Activated CD4-positive, alpha-beta T cell treated with anti-CD3 and anti-CD28 coated beads, Interleukin-2, amount 10 ng/mL, durations not matched to agents 7 days and 5 days (primary cell): ENCODE results near the gene CCDC30. TPM values are rescaled to one million over a fixed set of nuclear protein-coding genes. Genes with fewer than 3 reads are reported as not detected.
A peak's percentile ranks its signal among the peaks of the same experiment; 100 is the strongest.

Source experiments
- CTCF ChIA-PET: fragments of 350-600 bp; sonication (Branson Sonifier 250); formaldehyde crosslinking; loops from one replicate; lab custom pipeline; 2021; ENCODE audit warnings: antibody characterized with exemption; lab: Charles Lee
- POLR2A ChIA-PET: fragments of 350-600 bp; sonication (Branson Sonifier 250); formaldehyde crosslinking; loops from one replicate; lab custom pipeline; 2021; ENCODE audit warnings: antibody characterized with exemption; lab: Charles Lee
- DNase-seq: peaks from one replicate; pipeline ENCODE4 v3.0.0-alpha.2; 2020
- H3K27ac Mint-ChIP-seq: one replicate; pipeline ENCODE4 v1.8.0; 2021; ENCODE audit warnings: mild to moderate bottlenecking, moderate library complexity, mixed read lengths
- H3K27me3 Mint-ChIP-seq: one replicate; pipeline ENCODE4 v1.8.0; 2021; ENCODE audit warnings: mixed read lengths
- H3K36me3 Mint-ChIP-seq: one replicate; pipeline ENCODE4 v1.8.0; 2021; ENCODE audit warnings: low read depth, mixed read lengths
- H3K4me1 Mint-ChIP-seq: one replicate; pipeline ENCODE4 v1.8.0; 2021; ENCODE audit warnings: mixed read lengths
- H3K4me3 Mint-ChIP-seq: one replicate; pipeline ENCODE4 v1.8.0; 2021; ENCODE audit warnings: mild to moderate bottlenecking, moderate library complexity, mixed read lengths
- H3K9me3 Mint-ChIP-seq: one replicate; pipeline ENCODE4 v1.8.0; 2021; ENCODE audit warnings: mixed read lengths
- total RNA-seq, 2 experiments: library from RNA; stranded (reverse); gene quantifications; one replicate each; pipeline ENCODE4 v1.2.3, GENCODE V29; 2021

Gene CCDC30
- total RNA-seq, 2 experiments from 2014 or later = 1.4 to 2.2 TPM

GRCh38 chr1:42429603-42430002, 33.5 kb upstream of the CCDC30 start:
- ChIA-PET POLR2A (no interaction called here), CTCF (interaction anchor here (1.3 kb wide), 1 partner anchor 25 kb away, joined by 3 read pairs; no protein-coding TSS in a partner anchor)
- no peaks in the 10 kb centered on the region for H3K36me3 Mint-ChIP-seq
- DNase-seq = no peak
- no peaks in the 10 kb centered on the region for H3K4me1 Mint-ChIP-seq
- H3K27me3 Mint-ChIP-seq = no peaks in the 10 kb centered on the region
- no peak overlapping the region for H3K27ac Mint-ChIP-seq
- H3K9me3 Mint-ChIP-seq = no peaks in the 10 kb centered on the region
- H3K4me3 Mint-ChIP-seq = no peak overlapping the region

- Mint-ChIP-seq H3K4me1 (no peaks in the 10 kb centered on the region), H3K27me3 (no peaks in the 10 kb centered on the region), H3K36me3 (no peaks in the 10 kb centered on the region), H3K27ac (no peak overlapping the region), H3K9me3 (no peaks in the 10 kb centered on the region), H3K4me3 (no peak overlapping the region)
- no peak for DNase-seq
- ChIA-PET POLR2A (no interaction called here), CTCF (interaction anchor here (1.3 kb wide), 1 partner anchor 24 kb away, joined by 3 read pairs; no protein-coding TSS in a partner anchor)
Measured at GRCh38 chr1:42430286-42431135, 32.6 kb upstream of the CCDC30 start.

DNA sequence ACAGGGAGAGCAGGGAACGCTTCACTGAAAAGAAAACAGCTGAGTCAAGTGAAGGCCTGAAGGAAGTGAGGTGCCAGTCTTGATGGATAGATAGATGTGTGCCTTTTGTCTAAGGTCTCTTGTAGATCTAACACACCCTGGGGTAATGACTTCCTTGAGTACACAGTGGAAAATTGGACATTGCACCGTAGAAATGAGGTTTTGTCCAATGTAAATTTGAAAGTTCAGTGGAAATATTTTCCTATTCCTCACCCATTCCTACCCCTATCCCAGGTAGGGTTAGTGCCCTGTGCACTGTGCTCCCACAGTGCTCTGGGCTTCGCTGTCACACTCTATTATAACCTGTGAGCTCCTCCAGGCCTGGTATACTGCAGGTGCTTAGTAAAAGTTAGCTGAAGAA, 31.6 kb upstream of the CCDC30 start:
- Mint-ChIP-seq H3K27ac (no peak overlapping the region), H3K4me1 (no peaks in the 10 kb centered on the region), H3K4me3 (no peak overlapping the region), H3K27me3 (no peaks in the 10 kb centered on the region), H3K9me3 (no peaks in the 10 kb centered on the region), H3K36me3 (no peaks in the 10 kb centered on the region)
- POLR2A ChIA-PET = no interaction called here
- CTCF ChIA-PET = interaction anchor here (0.6 kb wide), 1 partner anchor 10 kb away, joined by 3 read pairs; no protein-coding TSS in a partner anchor
- no peak for DNase-seq

DNA sequence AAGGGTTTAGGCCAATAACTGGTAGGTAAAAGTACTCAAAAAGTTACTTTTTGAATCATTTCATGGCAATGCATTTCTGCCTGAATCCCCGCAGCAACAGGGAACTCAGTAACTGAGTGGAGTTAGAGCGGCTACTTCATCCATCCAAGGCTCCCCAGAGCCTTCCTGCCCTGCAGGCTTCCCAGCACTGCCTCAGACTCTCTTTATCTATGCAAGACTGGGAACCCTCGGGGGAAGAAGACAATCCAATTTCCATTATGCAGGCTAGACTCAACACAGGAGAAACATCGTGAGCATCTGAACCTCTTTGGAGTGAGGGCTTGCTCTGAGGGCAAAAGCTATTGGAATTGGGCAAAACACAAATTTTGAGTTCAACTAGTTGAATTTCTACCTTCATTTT, 30.4 kb upstream of the CCDC30 start:
- ChIA-PET POLR2A (no interaction called here), CTCF (no interaction called here)
- no peaks in the 10 kb centered on the region for H3K4me1 Mint-ChIP-seq
- DNase-seq = no peak
- no peak overlapping the region for H3K27ac Mint-ChIP-seq
- no peaks in the 10 kb centered on the region for H3K9me3 Mint-ChIP-seq
- H3K27me3 Mint-ChIP-seq = no peaks in the 10 kb centered on the region
- no peaks in the 10 kb centered on the region for H3K36me3 Mint-ChIP-seq
- H3K4me3 Mint-ChIP-seq = no peak overlapping the region

DNA sequence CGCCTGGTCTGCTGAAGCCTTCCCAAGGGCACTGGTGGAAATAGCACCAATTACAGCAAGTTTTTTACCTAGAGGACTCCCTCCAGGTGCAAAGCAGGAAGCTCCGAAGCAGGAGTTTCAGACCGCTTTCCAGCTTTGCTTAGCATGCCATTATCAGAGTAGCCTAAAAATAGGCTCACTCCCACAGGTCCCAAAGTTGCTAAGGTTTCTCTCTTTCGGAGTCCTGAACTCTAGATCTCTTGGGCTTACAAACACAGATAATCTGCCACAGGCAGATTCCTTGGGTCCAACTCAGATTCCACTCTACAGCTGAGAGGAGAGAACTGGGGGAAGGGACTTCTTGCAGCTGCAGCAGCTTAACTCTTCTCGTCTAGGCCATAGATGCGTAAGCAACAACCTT, 29.7 kb upstream of the CCDC30 start:
- H3K27ac Mint-ChIP-seq = no peak overlapping the region
- H3K9me3 Mint-ChIP-seq = no peaks in the 10 kb centered on the region
- no peak for DNase-seq
- no peaks in the 10 kb centered on the region for H3K36me3 Mint-ChIP-seq
- H3K27me3 Mint-ChIP-seq = no peaks in the 10 kb centered on the region
- ChIA-PET POLR2A (no interaction called here), CTCF (interaction anchor here (1.4 kb wide), 1 partner anchor 9 kb away, joined by 5 read pairs; no protein-coding TSS in a partner anchor)
- no peak overlapping the region for H3K4me3 Mint-ChIP-seq
- no peaks in the 10 kb centered on the region for H3K4me1 Mint-ChIP-seq

GRCh38 chr1:42434340-42434739, 28.7 kb upstream of the CCDC30 start:
- no peaks in the 10 kb centered on the region for H3K27me3 Mint-ChIP-seq
- no peaks in the 10 kb centered on the region for H3K4me1 Mint-ChIP-seq
- CTCF ChIA-PET = interaction anchor here (1.4 kb wide), 1 partner anchor 10 kb away, joined by 5 read pairs; no protein-coding TSS in a partner anchor
- H3K4me3 Mint-ChIP-seq = no peak overlapping the region
- POLR2A ChIA-PET = no interaction called here
- H3K27ac Mint-ChIP-seq = no peak overlapping the region
- DNase-seq = no peak
- H3K9me3 Mint-ChIP-seq = no peaks in the 10 kb centered on the region
- H3K36me3 Mint-ChIP-seq = no peaks in the 10 kb centered on the region

- DNase-seq = no peak
- Mint-ChIP-seq H3K4me1 (no peaks in the 10 kb centered on the region), H3K27me3 (no peaks in the 10 kb centered on the region), H3K4me3 (no peak overlapping the region), H3K9me3 (no peaks in the 10 kb centered on the region), H3K27ac (no peak overlapping the region), H3K36me3 (no peaks in the 10 kb centered on the region)
- ChIA-PET POLR2A (no interaction called here), CTCF (no interaction called here)
Measured at GRCh38 chr1:42439940-42440339, 23.1 kb upstream of the CCDC30 start.

DNA sequence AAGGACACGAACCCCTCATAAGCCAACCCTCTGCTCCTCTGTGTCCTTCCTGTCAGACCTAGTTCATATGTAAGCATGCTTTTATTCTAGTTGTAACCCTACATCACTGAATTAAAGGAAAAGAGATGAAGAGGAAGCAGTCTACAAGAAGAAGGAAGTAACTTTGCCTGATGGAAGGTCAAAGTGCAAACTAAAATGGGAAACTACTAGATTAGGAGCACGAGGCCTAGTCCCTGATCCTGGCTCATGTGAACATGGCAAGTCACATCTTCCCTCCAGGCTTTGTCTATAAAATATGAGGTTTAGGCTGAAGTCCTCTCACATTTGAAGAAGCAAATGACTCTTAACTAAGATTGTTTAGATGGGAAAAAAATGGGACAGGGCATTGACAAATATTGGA, 20.4 kb upstream of the CCDC30 start:
- ChIA-PET POLR2A (no interaction called here), CTCF (no interaction called here)
- Mint-ChIP-seq H3K4me1 (no peaks in the 10 kb centered on the region), H3K9me3 (no peaks in the 10 kb centered on the region), H3K4me3 (no peak overlapping the region), H3K36me3 (no peaks in the 10 kb centered on the region), H3K27me3 (no peaks in the 10 kb centered on the region), H3K27ac (no peak overlapping the region)
- no peak for DNase-seq

DNA sequence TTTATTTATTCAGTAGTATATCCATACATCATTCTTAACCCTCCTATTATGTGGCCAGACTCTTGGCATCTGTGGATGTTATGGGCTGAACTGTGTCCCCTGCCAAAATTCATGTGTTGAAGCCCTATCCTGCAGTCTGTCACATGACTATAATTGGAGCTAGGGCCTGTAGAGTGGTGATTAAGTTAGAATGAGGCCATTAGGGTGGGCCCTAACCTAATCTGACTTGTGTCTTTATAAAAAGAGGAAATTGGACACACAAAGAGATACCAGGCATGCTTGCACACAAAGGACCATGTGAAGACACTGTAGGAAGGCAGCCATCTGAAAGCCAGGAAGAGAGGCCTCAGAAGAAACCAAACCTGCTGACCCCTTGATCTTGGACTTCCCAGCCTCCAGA, 13.8 kb upstream of the CCDC30 start:
- H3K9me3 Mint-ChIP-seq = no peaks in the 10 kb centered on the region
- H3K4me1 Mint-ChIP-seq = peaks cover 7% of the 10 kb centered on the region
- no peak overlapping the region for H3K27ac Mint-ChIP-seq
- DNase-seq = no peak
- peaks cover 1% of the 10 kb centered on the region for H3K27me3 Mint-ChIP-seq
- no peak overlapping the region for H3K4me3 Mint-ChIP-seq
- ChIA-PET POLR2A (no interaction called here), CTCF (no interaction called here)
- H3K36me3 Mint-ChIP-seq = no peaks in the 10 kb centered on the region

DNA sequence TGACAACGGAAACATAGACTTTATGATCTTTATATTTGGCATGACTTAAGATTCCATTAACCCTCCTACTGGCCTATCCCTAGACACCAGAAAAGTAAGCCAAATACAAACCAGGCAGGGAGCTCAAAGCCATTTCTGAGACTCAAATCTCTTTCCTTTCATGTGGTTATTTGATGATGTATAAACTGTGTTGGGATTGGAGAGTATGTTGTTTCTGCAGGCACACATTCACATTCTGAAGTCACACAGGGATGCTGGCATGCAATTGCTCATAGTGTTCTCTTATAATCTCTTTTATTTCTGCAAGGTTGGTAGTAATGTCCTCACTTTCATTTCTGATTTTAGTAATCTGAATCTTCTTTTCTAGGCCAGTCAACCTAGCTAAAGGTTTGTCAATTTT, 13.0 kb upstream of the CCDC30 start:
- no peaks in the 10 kb centered on the region for H3K36me3 Mint-ChIP-seq
- CTCF ChIA-PET = no interaction called here
- peaks cover 10% of the 10 kb centered on the region for H3K4me1 Mint-ChIP-seq
- POLR2A ChIA-PET = interaction anchor here (0.5 kb wide), 1 partner anchor 189 kb away, joined by 3 read pairs; no protein-coding TSS in a partner anchor
- no peak overlapping the region for H3K4me3 Mint-ChIP-seq
- DNase-seq = no peak
- H3K9me3 Mint-ChIP-seq = no peaks in the 10 kb centered on the region
- H3K27me3 Mint-ChIP-seq = peaks cover 1% of the 10 kb centered on the region
- H3K27ac Mint-ChIP-seq = no peak overlapping the region

GRCh38 chr1:42453386-42453785, 9.7 kb upstream of the CCDC30 start:
- ChIA-PET POLR2A (no interaction called here), CTCF (no interaction called here)
- H3K4me1 Mint-ChIP-seq = peaks cover 31% of the 10 kb centered on the region
- peaks cover 1% of the 10 kb centered on the region for H3K27me3 Mint-ChIP-seq
- H3K36me3 Mint-ChIP-seq = peaks cover 16% of the 10 kb centered on the region
- H3K9me3 Mint-ChIP-seq = no peaks in the 10 kb centered on the region
- H3K27ac Mint-ChIP-seq = no peak overlapping the region
- H3K4me3 Mint-ChIP-seq = no peak overlapping the region
- DNase-seq = no peak

- ChIA-PET CTCF (interaction anchor here (0.9 kb wide), 1 partner anchor 25 kb away, joined by 3 read pairs; no protein-coding TSS in a partner anchor), POLR2A (no interaction called here)
- Mint-ChIP-seq H3K27me3 (peaks cover 1% of the 10 kb centered on the region), H3K9me3 (no peaks in the 10 kb centered on the region), H3K36me3 (peaks cover 25% of the 10 kb centered on the region), H3K4me1 (peaks cover 37% of the 10 kb centered on the region), H3K4me3 (no peak overlapping the region), H3K27ac (no peak overlapping the region)
- no peak for DNase-seq
Measured at GRCh38 chr1:42454403-42454802, 8.7 kb upstream of the CCDC30 start.

DNA sequence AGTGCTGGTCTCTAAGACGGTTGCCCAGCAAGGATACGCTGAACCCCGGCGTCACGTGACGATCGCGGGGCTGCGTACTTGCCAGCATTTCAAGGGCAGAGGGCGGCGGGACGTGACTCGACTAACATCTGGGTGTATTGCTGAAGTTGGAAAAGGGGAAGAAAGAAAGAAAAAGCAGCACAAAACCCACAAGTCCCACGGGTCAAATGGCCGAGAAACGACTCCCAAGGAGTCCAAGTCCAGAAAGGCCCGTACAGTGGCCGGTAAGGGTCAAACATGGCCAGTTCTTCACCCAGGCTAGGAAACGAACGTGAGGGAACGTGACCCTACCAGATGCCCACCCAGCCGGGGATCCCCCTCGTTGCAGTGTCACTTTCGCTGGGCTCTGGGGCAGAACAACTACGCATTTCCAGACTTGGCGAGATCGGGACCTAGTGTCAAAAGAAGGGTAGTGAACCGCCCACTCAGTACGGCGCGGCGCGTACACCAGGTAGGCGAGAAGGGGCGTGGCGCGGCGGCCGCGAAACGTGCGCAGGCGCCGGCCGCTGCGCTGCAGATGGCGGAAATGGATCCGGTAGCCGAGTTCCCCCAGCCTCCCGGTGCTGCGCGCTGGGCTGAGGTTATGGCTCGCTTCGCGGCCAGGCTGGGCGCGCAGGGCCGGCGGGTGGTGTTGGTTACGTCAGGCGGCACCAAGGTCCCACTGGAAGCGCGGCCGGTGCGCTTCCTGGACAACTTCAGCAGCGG, 6.9 kb upstream of the CCDC30 start, which contains the start of the genes PPCS and ZMYND12:
PPCS (plus strand) TSS at position 534 of the 744 bp plus-strand sequence; CDS start at position 557, 23 bp downstream.
ZMYND12 (minus strand) TSS at position 13 of the 744 bp plus-strand sequence. CDS start 25 bp downstream, outside the sequence.
- Mint-ChIP-seq H3K27me3 (peaks cover 1% of the 10 kb centered on the region), H3K4me3 (peak within 1 kb of the TSS; percentile 89), H3K9me3 (no peaks in the 10 kb centered on the region), H3K4me1 (peaks cover 36% of the 10 kb centered on the region), H3K36me3 (peaks cover 35% of the 10 kb centered on the region), H3K27ac (peak within 1 kb of the TSS; percentile 94)
- peak; percentile 90 for DNase-seq
- CTCF ChIA-PET = interaction anchor here (1.2 kb wide), 1 partner anchor 12 kb away, joined by 4 read pairs; no protein-coding TSS in a partner anchor
- POLR2A ChIA-PET = interaction anchor here (0.6 kb wide), 1 partner anchor 111 kb away, joined by 4 read pairs; no protein-coding TSS in a partner anchor
